Karpas-422 (cell line): Measurements from ENCODE around the gene MYO18B. TPM values are rescaled to one million over a fixed set of nuclear protein-coding genes. Genes with fewer than 3 reads are reported as not detected.

Experiments used
- DNase-seq: peaks from one replicate; pipeline ENCODE4 v3.0.0-alpha.2; 2015
- H2AFZ ChIP-seq: fragments of 200-600 bp; sonication (generic); 2 replicates; pipeline ENCODE4 v1.6.1; 2014; ENCODE audit warnings: antibody characterized with exemption, low read length, mixed read lengths
- H3K27ac ChIP-seq: fragments of 200-600 bp; sonication (generic); 2 replicates; pipeline ENCODE4 v1.5.1; 2014; ENCODE audit warnings: mild to moderate bottlenecking, low read length, moderate library complexity
- H3K27me3 ChIP-seq: fragments of 200-600 bp; sonication (generic); 2 replicates; pipeline ENCODE4 v1.6.1; 2014; ENCODE audit warnings: low read length, mixed read lengths
- H3K36me3 ChIP-seq: fragments of 200-600 bp; sonication (generic); 2 replicates; pipeline ENCODE4 v1.6.1; 2014; ENCODE audit warnings: low read length, mixed read lengths; ENCODE audit not compliant: insufficient read depth
- H3K4me1 ChIP-seq: fragments of 200-600 bp; sonication (generic); 2 replicates; pipeline ENCODE4 v1.6.1; 2014; ENCODE audit warnings: mild to moderate bottlenecking, low read length, mixed read lengths
- H3K4me2 ChIP-seq: fragments of 200-600 bp; sonication (generic); 2 replicates; pipeline ENCODE4 v1.6.1; 2014; ENCODE audit warnings: low read length, low read depth, mild to moderate bottlenecking; ENCODE audit not compliant: poor library complexity, severe bottlenecking
- H3K4me3 ChIP-seq: fragments of 200-600 bp; sonication (generic); 2 replicates; pipeline ENCODE4 v1.5.1; 2014; ENCODE audit warnings: mild to moderate bottlenecking, antibody characterized with exemption, low read length, mixed read lengths
- H3K79me2 ChIP-seq: fragments of 200-600 bp; sonication (generic); 2 replicates; pipeline ENCODE4 v1.6.1; 2014; ENCODE audit warnings: mild to moderate bottlenecking, low read length, mixed read lengths
- H3K9ac ChIP-seq: fragments of 200-600 bp; sonication (generic); 2 replicates; pipeline ENCODE4 v1.6.0; 2014; ENCODE audit warnings: low read length
- H3K9me2 ChIP-seq: fragments of 200-600 bp; sonication (generic), shearing (Covaris generic); replicated peaks from 2 replicates; pipeline ENCODE4 v1.6.0; 2014; ENCODE audit warnings: mild to moderate bottlenecking, low read length, moderate library complexity; ENCODE audit not compliant: insufficient read depth
- H3K9me3 ChIP-seq: fragments of 300-700, 200-600 bp; sonication (generic); 2 replicates; pipeline ENCODE4 v1.6.1; 2014; ENCODE audit warnings: low read length, mixed read lengths
- H4K20me1 ChIP-seq: fragments of 200-600 bp; sonication (generic); 2 replicates; pipeline ENCODE4 v1.6.1; 2014; ENCODE audit warnings: mild to moderate bottlenecking, antibody characterized with exemption, low read length, low read depth; ENCODE audit not compliant: insufficient read depth
- total RNA-seq: library from RNA; depleted of rRNA; stranded (reverse); fragments of >200 nt; shearing (Covaris generic); gene quantifications from 2 replicates; pipeline ENCODE4 v1.2.3, GENCODE V29; 2014; ENCODE audit warnings: low replicate concordance; rRNA removed

MYO18B gene, protein sequence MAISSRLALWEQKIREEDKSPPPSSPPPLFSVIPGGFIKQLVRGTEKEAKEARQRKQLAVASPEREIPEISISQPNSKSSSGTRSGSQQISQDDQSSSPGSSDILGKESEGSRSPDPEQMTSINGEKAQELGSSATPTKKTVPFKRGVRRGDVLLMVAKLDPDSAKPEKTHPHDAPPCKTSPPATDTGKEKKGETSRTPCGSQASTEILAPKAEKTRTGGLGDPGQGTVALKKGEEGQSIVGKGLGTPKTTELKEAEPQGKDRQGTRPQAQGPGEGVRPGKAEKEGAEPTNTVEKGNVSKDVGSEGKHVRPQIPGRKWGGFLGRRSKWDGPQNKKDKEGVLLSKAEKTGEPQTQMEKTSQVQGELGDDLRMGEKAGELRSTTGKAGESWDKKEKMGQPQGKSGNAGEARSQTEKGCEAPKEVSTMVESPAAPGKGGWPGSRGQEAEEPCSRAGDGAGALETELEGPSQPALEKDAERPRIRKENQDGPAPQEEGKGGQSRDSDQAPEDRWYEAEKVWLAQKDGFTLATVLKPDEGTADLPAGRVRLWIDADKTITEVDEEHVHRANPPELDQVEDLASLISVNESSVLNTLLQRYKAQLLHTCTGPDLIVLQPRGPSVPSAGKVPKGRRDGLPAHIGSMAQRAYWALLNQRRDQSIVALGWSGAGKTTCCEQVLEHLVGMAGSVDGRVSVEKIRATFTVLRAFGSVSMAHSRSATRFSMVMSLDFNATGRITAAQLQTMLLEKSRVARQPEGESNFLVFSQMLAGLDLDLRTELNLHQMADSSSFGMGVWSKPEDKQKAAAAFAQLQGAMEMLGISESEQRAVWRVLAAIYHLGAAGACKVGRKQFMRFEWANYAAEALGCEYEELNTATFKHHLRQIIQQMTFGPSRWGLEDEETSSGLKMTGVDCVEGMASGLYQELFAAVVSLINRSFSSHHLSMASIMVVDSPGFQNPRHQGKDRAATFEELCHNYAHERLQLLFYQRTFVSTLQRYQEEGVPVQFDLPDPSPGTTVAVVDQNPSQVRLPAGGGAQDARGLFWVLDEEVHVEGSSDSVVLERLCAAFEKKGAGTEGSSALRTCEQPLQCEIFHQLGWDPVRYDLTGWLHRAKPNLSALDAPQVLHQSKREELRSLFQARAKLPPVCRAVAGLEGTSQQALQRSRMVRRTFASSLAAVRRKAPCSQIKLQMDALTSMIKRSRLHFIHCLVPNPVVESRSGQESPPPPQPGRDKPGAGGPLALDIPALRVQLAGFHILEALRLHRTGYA (N-terminal part only)
- not detected in 2 replicates for total RNA-seq

DNA sequence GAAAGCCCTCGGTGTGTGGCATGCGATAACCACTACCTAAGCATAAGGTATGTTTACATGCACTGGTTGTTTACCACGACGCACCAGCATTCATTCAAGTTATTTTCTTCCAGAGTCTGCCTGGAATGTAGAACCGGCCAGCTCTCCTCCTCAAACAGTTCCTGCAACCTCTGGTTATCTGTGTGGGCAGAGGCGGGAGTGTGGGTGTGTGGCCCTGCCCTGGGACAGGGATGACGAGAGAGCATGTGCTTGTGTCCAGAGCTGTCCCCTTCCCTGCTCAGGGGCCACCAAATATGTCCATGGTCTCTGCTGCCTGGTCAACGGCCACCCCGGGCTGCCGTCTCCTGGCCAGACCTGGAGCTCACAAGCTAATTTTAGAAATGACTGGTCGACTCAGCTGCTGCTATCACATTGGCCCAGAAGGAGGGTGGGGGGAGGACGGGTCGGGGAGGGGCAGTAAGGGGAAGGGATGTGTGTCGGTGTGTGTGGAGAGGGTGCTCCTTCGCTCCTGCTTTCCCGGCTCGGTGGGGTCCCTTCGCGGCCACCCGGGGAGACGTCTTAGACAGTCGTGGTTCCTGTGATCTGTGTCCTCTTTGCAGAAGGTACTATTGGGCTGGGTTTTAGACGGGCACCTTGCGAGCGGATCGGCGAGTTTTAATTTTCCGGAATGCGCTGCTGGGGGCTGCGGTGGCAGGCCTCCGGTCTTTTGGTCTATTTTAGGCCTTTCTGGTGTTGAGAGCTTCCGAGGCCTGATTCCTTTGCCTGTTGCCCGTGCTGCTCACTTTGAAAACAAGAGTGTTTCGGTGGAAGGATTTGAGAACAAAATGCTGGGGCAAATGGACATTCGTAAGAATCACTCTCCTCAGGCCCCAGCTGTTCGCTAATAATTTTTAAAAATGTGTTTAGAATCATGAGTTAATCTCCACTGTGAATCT is at the start of gene MYO18B:
TSS of gene MYO18B (plus strand) at position 497 of the 935 bp plus-strand sequence. CDS start 18,905 bp downstream, outside the sequence.
- no peaks in the 10 kb centered on the region for H3K27me3 ChIP-seq
- no peaks in the 10 kb centered on the region for H3K79me2 ChIP-seq
- H3K9me3 ChIP-seq: no peaks in the 10 kb centered on the region
- no peaks in the 10 kb centered on the region for H3K36me3 ChIP-seq
- no peak for DNase-seq
- H3K4me2 ChIP-seq: no peak within 1 kb of the TSS
- H3K4me1 ChIP-seq: no peaks in the 10 kb centered on the region
- no peaks in the 10 kb centered on the region for H4K20me1 ChIP-seq
- no peak within 1 kb of the TSS for H2AFZ ChIP-seq
- H3K4me3 ChIP-seq: no peak within 1 kb of the TSS
- no peaks in the 10 kb centered on the region for H3K9me2 ChIP-seq
- H3K27ac ChIP-seq: no peak within 1 kb of the TSS
- no peak within 1 kb of the TSS for H3K9ac ChIP-seq

DNA sequence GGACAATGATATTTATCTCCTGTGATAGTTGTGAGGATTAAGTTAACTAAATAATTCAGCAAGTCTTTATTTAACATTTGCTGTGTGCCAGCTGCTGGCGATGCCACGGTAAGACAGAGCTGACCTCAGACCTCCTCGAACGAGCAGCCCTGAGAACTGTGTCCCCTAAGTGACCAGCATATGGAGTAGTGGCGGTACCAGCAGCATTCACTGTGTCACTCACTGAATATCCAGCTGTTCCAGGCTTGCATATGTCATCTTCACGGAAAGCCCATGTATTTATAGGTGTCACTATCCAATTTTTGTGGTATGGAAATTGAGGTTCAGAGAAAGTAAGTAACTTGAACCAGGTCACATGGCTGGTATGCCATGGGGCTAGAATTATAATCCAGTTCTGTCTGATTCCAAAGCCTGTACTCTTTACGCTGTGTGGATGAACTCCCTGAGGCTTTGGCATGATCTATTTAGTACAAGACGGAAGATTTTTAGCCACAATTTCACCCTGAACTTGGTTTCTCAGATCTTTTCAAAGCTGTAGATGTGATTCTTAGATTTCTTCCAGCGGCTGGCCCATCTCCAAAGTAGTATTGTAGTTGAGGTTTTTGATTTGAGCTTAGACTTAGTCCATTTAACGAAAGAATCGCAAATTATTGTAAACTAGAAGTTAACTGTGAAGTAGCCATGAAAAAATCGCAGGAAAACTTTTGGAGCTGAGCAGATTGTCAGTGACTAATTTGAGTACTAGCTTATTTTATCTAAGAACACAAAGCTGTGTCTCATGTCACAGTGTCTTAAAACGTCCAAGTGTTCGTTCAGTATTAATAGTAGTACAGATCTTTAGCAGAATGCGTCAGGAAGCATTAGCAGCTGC is 49.4 kb upstream of the MYO18B start:
- no peaks in the 10 kb centered on the region for H3K79me2 ChIP-seq
- no peak overlapping the region for H3K4me3 ChIP-seq
- H3K4me2 ChIP-seq: no peak overlapping the region
- H3K27me3 ChIP-seq: no peaks in the 10 kb centered on the region
- H3K9ac ChIP-seq: no peak overlapping the region
- H3K9me3 ChIP-seq: no peaks in the 10 kb centered on the region
- DNase-seq: no peak
- no peak overlapping the region for H3K27ac ChIP-seq
- H3K36me3 ChIP-seq: no peaks in the 10 kb centered on the region
- H4K20me1 ChIP-seq: no peaks in the 10 kb centered on the region
- peaks cover 11% of the 10 kb centered on the region for H3K4me1 ChIP-seq
- H2AFZ ChIP-seq: no peak overlapping the region
- no peaks in the 10 kb centered on the region for H3K9me2 ChIP-seq

DNA sequence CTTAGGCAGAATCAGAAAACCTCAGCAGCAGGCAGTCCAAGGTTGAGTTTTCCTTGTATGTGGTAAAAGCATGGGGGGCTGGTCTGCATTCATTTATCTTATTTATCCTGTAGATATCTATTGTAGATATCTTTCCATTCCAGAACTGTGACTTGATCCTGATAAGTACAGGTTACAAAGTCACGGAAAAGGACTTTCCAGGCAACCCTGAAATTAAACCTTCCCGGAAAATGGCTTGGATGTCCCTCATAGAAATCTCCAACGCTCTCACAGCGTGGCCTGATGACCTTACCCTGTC is 48.8 kb upstream of the MYO18B start:
- Histone ChIP-seq H3K4me1 (peaks cover 11% of the 10 kb centered on the region), H3K9ac (no peak overlapping the region), H3K27me3 (no peaks in the 10 kb centered on the region), H3K9me3 (no peaks in the 10 kb centered on the region), H3K36me3 (no peaks in the 10 kb centered on the region), H3K79me2 (no peaks in the 10 kb centered on the region), H4K20me1 (no peaks in the 10 kb centered on the region), H3K4me3 (no peak overlapping the region), H2AFZ (no peak overlapping the region), H3K4me2 (no peak overlapping the region), H3K27ac (no peak overlapping the region), H3K9me2 (no peaks in the 10 kb centered on the region)
- DNase-seq: no peak

DNA sequence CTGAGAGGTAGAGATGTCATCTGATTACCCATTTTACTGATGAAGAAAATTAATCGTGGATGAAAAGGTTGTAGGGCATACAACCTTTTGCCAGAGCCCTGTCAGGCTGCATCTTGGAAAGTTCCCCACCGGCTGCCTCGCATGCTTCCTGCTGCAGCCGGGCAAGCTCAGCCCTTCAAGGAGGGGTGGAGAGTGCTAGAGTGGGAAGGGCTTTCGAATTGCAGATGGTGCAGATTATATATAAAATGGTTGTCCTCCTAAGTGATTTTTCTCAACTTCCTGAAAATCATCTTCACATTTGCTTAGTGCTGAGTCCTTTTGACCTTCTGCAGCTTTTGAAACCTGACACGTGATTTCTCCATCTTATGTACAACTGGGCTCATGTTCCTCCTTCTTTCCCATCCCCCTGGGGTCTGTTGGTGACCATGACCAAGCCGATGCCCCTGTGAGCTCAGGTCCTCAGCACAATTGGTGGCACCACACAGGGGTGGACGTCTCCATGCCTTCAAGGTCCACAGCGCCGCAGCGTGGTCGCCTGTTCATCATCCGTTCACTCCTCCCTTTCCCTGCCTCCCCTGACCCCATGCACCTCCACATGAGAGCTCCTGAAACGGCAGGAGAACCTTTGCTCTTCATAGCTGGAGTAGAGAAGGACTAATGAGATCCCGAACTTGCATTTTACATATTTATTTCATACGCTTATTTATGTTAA is 47.6 kb upstream of the MYO18B start:
- Histone ChIP-seq H3K9me2 (no peaks in the 10 kb centered on the region), H2AFZ (no peak overlapping the region), H3K9me3 (no peaks in the 10 kb centered on the region), H3K36me3 (no peaks in the 10 kb centered on the region), H3K79me2 (no peaks in the 10 kb centered on the region), H3K27me3 (no peaks in the 10 kb centered on the region), H3K9ac (no peak overlapping the region), H3K27ac (no peak overlapping the region), H3K4me3 (no peak overlapping the region), H3K4me1 (peaks cover 11% of the 10 kb centered on the region), H4K20me1 (no peaks in the 10 kb centered on the region), H3K4me2 (no peak overlapping the region)
- no peak for DNase-seq

DNA sequence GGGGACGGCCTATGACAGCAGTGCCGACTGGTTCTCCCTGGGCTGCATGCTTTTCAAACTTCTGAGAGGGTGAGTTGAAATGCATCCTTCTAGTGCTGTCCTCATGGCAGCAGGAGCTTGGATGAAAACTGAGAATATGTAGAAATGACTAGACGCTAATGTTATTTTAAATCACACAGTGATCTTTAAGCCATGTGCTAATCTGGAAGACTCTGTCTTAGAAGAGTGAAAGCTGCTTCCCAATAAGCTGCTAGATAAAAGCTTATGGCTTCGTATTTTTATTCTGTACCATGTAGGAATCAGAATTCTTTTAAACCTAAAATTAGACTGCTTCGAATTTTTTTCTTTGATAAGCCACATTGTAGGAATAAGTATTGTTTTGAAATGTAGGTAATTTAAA is 46.8 kb upstream of the MYO18B start:
- Histone ChIP-seq H4K20me1 (no peaks in the 10 kb centered on the region), H3K4me3 (no peak overlapping the region), H3K4me2 (no peak overlapping the region), H3K9ac (no peak overlapping the region), H3K27me3 (no peaks in the 10 kb centered on the region), H3K27ac (no peak overlapping the region), H3K36me3 (no peaks in the 10 kb centered on the region), H3K9me2 (no peaks in the 10 kb centered on the region), H3K9me3 (no peaks in the 10 kb centered on the region), H3K4me1 (peaks cover 11% of the 10 kb centered on the region), H2AFZ (no peak overlapping the region), H3K79me2 (no peaks in the 10 kb centered on the region)
- no peak for DNase-seq

DNA sequence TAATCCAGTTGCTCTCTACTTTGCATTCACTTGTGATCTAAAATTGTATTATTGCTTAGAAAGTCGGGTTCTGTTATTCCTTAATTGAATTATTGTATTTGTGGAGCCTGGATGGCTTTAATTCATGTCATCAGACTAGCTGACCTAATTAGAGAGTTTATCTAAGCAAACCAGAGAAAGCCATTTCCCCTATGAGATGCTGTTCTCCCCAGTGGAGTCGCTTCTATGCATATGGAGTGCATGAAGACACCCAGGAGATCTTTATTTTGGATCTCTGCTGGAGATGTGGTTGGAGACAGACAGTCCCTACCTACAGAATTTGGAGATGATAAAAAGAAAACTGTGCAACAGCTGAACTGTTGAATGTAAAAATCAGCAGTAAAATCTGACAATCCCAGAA is 45.2 kb upstream of the MYO18B start:
- no peak overlapping the region for H3K9ac ChIP-seq
- H3K4me3 ChIP-seq: no peak overlapping the region
- H3K4me1 ChIP-seq: peaks cover 5% of the 10 kb centered on the region
- no peaks in the 10 kb centered on the region for H3K9me3 ChIP-seq
- no peak overlapping the region for H2AFZ ChIP-seq
- no peak for DNase-seq
- no peaks in the 10 kb centered on the region for H4K20me1 ChIP-seq
- no peak overlapping the region for H3K4me2 ChIP-seq
- no peaks in the 10 kb centered on the region for H3K36me3 ChIP-seq
- no peak overlapping the region for H3K27ac ChIP-seq
- H3K9me2 ChIP-seq: no peaks in the 10 kb centered on the region
- no peaks in the 10 kb centered on the region for H3K27me3 ChIP-seq
- H3K79me2 ChIP-seq: no peaks in the 10 kb centered on the region
